HG02970 (cell line): ENCODE data around the gene C11orf91.

Experiments
- ATAC-seq: cut with Tn5 transposase; IDR thresholded peaks from one replicate; pipeline ENCODE4 v1.9.1; 2021; ENCODE audit warnings: mild to moderate bottlenecking, moderate library complexity, moderate number of reproducible peaks; ENCODE audit not compliant: unreplicated experiment, low FRiP score

Gene C11orf91

GRCh38 chr11:33654594-33654993 is 46.0 kb downstream of the C11orf91 start:
- no peak for ATAC-seq

GRCh38 chr11:33652930-33653329 is 47.7 kb downstream of the C11orf91 start:
- no peak for ATAC-seq

- no peak for ATAC-seq
Observed at GRCh38 chr11:33652431-33652830, 48.2 kb downstream of the C11orf91 start.

GRCh38 chr11:33651990-33652389 is 48.6 kb downstream of the C11orf91 start:
- ATAC-seq, result no peak

GRCh38 chr11:33651555-33651954 is 49.1 kb downstream of the C11orf91 start:
- no peak for ATAC-seq

- no peak for ATAC-seq
Observed at GRCh38 chr11:33649944-33650343, 50.7 kb downstream of the C11orf91 start.
